Central memory CD4-positive, alpha-beta T cell (primary cell): ENCODE measurements around the gene DMAC2.
"Not testable (repeated sequence)": the region's sequence is repeated elsewhere in the genome, so short reads cannot be mapped to it uniquely, and the experiment has no call there.

ENCODE experiments used
- DNase-seq: peaks from one replicate; pipeline ENCODE4 v3.0.0; 2022

Gene DMAC2

GRCh38 chr19:41421973-41422372, 17.7 kb downstream of the DMAC2 start:
- DNase-seq = no peak

GRCh38 chr19:41421314-41421713, 18.4 kb downstream of the DMAC2 start:
- no peak for DNase-seq

GRCh38 chr19:41420101-41420880, 19.4 kb downstream of the DMAC2 start:
- DNase-seq = no peak

DNA sequence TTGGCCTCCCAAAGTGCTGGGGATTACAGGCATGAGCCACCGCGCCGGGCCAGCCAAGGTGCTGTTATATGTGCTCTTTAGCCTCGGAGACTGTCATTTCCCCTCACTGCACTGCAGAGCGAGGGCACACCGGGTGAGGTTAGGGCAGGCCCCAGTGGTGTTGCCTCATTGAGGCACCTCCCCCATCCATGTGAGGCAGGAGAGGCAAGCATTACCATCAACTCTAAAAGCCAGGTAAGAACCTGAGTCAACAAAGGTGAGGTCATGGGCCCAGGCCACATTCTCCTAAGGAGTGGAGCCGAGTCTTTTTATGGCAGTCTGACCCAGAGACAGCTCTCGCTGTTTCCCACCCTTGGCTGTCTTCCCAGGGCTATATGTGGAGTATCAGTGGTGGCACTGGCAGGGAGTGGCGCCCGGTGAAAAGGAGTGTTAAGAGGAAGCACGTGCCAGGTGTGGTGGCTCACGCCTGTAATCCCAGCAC, 23.5 kb downstream of the DMAC2 start:
- no peak for DNase-seq

DNA sequence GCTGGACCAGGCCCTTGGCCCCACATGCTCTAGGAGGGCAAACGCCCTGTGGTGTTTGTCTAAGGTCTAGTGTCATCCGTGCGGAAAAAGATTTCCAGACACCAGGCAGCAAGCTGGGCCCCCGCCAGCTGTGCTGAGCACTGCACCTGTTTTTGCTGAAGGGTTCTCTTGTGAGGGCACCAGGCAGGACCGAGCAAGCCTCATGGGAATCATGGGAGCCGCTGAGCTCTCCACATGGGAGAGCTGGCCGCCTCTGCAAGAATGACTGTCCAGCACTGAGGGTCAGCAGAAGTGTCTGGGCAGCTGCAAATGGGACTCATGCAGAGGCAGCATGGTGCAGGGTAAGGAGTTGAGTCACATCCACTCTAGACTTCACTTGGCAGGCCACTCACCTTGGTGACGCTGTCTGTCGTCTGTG, 24.5 kb downstream of the DMAC2 start:
- no peak for DNase-seq

DNA sequence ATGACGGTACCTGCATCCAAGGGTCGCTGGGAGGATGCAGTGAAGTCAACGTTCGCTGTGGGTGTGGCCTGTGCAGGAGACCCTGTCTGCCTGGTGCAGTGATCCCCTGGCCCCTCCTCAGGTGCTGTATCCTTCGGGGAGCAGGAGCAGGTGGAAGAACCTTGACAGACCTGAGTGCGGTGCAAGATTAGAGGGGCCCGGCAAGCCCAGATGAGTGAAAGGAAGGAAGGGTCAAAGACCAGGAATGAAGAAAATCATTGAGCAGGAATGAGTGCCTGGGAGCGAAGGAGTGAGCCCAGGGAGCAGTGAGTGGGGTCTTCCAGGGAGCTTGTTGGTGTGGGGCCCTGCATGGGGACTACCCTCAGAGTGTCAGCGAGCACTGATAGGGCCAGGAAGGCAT, 25.3 kb downstream of the DMAC2 start:
- no peak for DNase-seq

- no peak for DNase-seq
These were observed 25.8 kb downstream of the DMAC2 start for GRCh38 chr19:41413947-41414346.

DNA sequence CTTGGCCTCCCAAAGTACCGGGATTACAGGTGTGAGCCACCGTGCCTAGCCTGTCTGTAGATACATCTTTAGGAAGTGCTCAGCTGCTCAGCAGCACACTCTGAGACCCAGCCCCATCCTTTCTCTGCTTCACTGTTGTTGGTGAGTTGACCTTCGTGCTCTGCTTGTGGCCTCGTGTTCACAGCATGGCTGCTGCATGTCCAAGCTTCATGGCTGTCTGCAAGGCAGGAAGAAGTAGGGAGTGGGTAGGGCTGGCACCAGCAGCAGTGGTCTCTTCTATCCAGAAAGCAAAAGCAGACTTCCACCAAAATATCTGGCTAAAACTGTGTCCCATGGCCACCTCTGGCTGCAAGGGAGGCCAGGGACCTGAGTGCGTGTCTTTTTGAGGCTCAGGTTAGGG, 26.8 kb downstream of the DMAC2 start:
- no peak for DNase-seq

DNA sequence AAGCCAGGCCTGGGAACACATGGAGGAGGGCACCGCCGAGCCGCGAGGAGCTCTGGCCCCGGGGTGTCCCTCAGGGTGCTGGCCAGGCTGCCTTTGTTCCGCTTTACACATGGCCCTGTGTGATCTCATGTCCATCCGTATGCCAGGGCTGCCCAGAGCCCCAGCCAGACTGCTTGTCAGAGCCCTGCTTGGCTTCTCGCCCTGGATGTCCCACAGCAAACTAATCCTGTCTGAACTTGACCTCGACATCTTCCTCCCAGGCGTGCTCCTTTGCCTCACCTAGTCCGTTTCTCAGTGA, 27.8 kb downstream of the DMAC2 start:
- no peak for DNase-seq

DNA sequence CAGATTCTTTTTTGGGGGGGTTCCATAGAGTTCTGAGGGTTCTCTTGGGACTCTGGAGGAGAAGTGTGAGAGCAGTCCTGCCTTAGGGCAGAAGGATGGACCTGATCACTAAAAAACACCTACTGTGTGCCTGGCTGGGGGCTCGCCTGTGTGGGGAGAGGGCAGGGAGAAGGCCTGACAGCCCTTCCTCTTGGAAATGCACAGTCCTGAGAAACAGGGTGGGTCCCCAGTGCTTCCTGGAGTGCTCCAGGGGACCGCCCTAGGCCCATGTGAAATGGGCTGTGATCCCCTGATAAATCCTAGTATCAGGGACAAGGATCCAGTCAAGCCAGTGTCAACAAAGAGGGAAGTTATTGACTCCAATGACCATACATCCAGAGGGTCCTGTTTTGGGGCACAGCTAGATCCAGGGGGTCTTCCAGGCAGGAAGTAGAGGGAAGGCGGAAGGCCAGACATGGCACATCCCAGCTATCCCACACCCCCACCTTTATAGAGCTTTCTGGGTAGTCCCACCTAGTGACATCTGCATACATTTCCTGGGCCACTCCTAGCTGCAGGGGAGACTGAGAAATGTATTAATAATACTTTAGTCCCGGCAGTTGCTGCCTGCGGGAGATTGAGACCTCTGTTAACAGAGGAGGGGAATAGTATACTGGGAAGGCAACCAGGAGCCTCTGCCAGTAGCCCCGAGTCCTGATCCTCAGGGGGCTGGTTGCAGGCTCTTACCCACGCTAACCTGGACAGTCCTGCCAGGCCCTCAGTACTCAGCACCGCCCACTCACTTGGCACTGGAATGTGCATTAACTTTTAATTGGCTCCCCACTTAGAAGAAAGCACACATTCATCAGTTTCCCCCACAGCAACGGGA, 28.4 kb downstream of the DMAC2 start:
- DNase-seq = no peak

- no peak for DNase-seq
These were observed 29.2 kb downstream of the DMAC2 start for GRCh38 chr19:41410336-41411054.

DNA sequence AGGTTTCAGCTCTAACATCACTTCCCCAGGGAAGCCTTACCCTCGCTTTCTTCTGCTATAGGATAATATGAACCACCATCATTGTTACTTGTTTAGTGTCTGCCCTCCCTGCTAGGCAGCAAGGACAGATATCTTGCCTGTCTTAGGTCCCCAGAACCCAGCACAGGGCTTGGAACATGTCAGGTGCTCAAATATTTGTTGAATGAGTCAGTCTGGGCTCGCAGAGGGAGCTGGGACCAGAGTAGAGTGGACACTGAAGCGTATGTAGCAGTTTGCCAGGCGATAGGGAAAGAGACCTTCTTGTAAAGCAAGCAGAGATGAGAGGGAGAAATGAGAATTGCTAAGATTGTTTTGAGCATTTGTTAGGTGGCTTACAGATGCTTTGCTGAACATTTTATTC, 30.4 kb downstream of the DMAC2 start:
- DNase-seq = no peak

DNA sequence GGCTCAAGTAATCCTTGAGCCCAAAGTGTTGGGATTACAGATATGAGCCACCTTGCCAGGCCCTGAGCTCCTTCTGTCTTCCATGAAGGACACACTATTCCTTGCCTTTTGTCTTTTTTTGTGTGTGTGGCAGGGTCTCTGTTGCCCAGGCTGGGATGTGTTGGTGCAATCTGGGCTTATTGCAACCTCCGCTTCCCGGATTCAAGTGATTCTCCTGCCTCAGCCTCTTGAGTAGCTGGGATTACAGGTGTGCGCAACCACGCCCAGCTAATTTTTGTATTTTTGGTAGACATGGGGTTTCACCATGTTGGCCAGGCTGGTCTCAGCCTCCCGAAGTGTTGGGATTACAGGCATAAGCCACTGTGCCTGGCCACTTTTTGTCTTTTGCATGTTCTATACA, 30.9 kb downstream of the DMAC2 start:
- DNase-seq = not testable (repeated sequence)

GRCh38 chr19:41408256-41408655, 31.5 kb downstream of the DMAC2 start:
- no peak for DNase-seq

GRCh38 chr19:41407271-41407670, 32.4 kb downstream of the DMAC2 start:
- DNase-seq = no peak

DNA sequence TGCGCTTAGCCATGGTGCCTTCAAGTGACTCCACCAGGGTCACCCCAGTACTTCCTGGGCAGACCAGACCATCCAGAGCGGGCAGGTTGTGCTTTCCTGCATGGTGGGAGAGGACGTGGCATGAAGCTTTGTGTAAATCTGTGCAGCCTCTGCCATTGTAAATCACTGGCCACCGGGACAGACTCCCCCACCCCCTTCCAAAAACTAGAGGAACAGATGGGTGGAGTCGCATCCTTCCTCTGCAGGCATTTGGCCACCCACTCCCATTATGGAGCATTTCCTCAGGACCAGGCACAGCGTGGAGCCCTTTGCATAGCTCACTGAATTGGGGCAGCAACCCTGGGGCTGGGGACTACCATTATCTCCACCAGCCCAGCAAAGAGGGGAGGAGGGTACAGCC, 33.9 kb downstream of the DMAC2 start:
- DNase-seq = no peak

DNA sequence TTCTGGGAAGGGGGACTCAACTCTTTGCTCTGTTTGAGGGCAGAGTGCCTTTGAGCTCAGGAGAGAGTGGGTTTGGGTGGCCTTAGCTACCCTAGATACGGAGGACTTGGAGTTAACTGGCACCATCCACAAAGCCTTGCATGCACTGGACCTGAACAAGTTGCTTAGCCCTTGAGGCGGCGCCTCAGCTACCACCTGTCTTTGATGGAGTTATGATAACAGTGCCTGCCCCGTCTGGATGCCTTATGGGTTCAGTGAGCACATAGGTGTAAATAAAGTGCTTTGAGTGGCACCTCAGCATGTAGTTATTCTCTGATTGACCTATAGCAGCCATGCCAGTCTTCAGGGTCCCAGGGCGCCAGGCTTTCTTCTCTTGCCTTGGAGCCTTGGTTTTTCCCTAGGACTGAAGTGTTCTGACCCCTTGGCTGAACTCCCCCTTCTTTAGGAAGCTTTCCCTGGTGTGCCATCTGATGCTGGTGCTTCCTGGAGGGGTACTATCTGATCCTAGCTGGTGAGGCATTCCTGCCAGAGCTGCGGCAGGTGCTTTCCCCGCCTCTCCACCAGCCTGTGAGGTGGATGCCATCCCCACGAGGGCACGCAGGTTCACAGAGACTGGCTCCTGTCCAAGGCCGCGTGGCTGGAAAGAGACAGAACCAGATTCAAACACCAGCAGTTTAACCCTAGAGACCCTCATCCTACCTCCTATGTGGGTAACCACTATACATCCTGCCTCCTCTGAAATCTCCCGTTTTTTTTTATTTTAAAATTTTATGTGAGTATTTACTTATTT, 36.3 kb downstream of the DMAC2 start:
- no peak for DNase-seq

DNA sequence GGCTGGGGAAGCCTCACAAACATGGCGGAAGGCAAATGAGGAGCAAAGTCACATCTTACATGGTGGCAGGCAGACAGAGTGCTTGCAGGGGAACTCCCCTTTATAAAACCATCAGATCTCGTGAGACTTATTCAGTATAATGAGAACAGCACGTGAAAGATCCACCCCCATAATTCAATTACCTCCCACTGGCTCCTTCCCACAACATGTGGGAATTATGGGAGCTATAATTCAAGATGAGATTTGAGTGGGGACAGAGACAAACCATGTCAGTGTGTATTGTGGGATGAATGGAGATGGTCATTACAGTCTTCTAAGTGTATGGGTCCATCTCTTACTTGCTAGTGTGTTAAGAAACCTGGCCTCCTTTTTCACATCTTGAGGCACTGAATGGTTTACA, 37.7 kb downstream of the DMAC2 start:
- DNase-seq = no peak

GRCh38 chr19:41401483-41401882, 38.2 kb downstream of the DMAC2 start:
- no peak for DNase-seq

DNA sequence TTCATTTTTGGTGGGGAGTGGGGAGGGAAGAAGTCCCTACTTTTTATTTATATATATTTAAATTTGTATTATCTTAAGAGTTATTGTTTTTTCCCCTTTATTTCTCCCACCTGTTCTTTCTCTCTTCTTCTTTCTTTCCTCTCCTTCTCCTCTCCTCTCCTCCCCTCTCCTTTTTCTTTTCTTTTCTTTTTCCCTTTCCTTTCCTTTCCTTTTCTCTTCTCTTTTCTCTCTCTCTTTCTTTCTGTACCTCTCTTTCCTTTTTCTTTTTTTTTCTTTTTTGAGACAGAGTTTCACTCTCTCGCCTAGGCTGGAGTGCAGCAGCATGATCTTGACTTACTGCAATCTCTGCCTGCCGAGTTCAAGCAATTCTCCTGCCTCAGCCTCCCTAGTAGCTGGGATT, 40.2 kb downstream of the DMAC2 start:
- no peak for DNase-seq

DNA sequence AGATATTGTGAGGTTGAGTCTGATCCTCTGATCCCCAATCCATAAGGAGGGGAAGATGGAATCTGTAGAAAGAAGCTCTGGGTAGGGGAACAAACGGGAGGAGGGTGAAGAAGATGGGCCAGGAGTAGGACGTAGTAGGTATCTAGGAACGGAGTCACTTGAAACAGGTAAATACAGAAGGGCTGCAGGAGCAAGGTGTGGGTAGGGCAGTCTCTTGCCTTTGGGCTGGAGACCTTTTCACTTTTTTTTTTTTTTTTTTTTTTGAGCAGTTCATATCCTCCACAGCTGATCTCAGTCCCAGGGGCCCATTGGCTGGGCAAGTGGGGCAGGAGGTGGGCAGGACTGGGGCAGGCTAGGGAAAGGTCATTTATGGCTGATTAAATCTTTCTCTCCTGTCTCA, 40.6 kb downstream of the DMAC2 start:
- DNase-seq = no peak

GRCh38 chr19:41398598-41398997, 41.1 kb downstream of the DMAC2 start:
- DNase-seq = no peak

- no peak for DNase-seq
These were observed 41.7 kb downstream of the DMAC2 start for GRCh38 chr19:41398050-41398418.
